ENCODE results near the gene PTPRCAP. TPM values are rescaled to one million over a fixed set of nuclear protein-coding genes. Genes with fewer than 3 reads are reported as not detected.
A peak's percentile ranks its signal among the peaks of the same experiment; 100 is the strongest.

Gene PTPRCAP
- polyA plus RNA-seq, 3 donors, result 2.1 to 14.3 (median 2.8) TPM

GRCh38 chr11:67445515-67445914, 8.0 kb upstream of the PTPRCAP start:
- Mint-ChIP-seq H3K36me3 (peaks cover 18 to 21% of the 10 kb centered on the region in 2 donors), H3K27me3 (ENCODE audit: low read depth in 3 of 3) (peaks cover 3 to 4% (median 3%) of the 10 kb centered on the region in 3 donors), H3K4me1 (peaks cover 58% of the 10 kb centered on the region), H3K9me3 (no peaks in the 10 kb centered on the region), H3K4me3 (peak overlapping the region in 1 of 2 donors; percentile 8), H3K27ac (peak overlapping the region in 1 of 7 donors; percentile 78)
- Histone ChIP-seq H3K27me3 (ENCODE audit: control insufficient read depth in 2 of 2, insufficient read depth in 2 of 2, low read length in 2 of 2) (no peaks in the 10 kb centered on the region), H3K9me3 (replicated peaks in 1 of 2; ENCODE audit: control insufficient read depth in 1 of 2, insufficient read depth in 1 of 2, low read length in 2 of 2) (no peaks in the 10 kb centered on the region), H3K4me3 (replicated peaks in 1 of 3; ENCODE audit: low read depth in 2 of 3, low read length in 3 of 3) (no peak overlapping the region), H2AFZ (ENCODE audit: insufficient read depth, low read depth, low read length, poor library complexity, severe bottlenecking) (no peak overlapping the region), H3K4me1 (ENCODE audit: control insufficient read depth in 1 of 2, insufficient read depth in 2 of 2, low read length in 2 of 2) (peaks cover 44 to 67% of the 10 kb centered on the region in 2 donors), H3K79me2 (ENCODE audit: insufficient read depth, low read length) (no peaks in the 10 kb centered on the region), H3K9ac (ENCODE audit: insufficient read depth, low read length, poor library complexity, severe bottlenecking) (no peak overlapping the region), H3K36me3 (replicated peaks in 1 of 2; ENCODE audit: control insufficient read depth in 1 of 2, insufficient read depth in 2 of 2, low read length in 2 of 2) (peaks cover under 1 to 15% of the 10 kb centered on the region in 2 donors), H3K4me2 (replicated peaks; ENCODE audit: extremely low read depth, low read length, poor library complexity, severe bottlenecking) (no peak overlapping the region), H3K27ac (ENCODE audit: low read depth in 1 of 2, low read length in 2 of 2) (no peak overlapping the region), H4K20me1 (ENCODE audit: insufficient read depth, low read length) (peaks cover 23% of the 10 kb centered on the region)
- 100% methylated on average over 3 of the region's 5 CpGs for WGBS (ENCODE audit: insufficient coverage)
- DNase-seq, result no peak
- TF ChIP-seq CTCF (IDR thresholded peaks at IDR 0.05), result no peak
- intact Hi-C loops (cut with micrococcal nuclease), result no loop called here

- no peak for TF ChIP-seq CTCF (IDR thresholded peaks at IDR 0.05)
- Histone ChIP-seq H3K4me1 (ENCODE audit: control insufficient read depth in 1 of 2, insufficient read depth in 2 of 2, low read length in 2 of 2) (peaks cover 21 to 56% of the 10 kb centered on the region in 2 donors), H3K27me3 (ENCODE audit: control insufficient read depth in 2 of 2, insufficient read depth in 2 of 2, low read length in 2 of 2) (no peaks in the 10 kb centered on the region), H3K4me2 (replicated peaks; ENCODE audit: extremely low read depth, low read length, poor library complexity, severe bottlenecking) (peak overlapping the region; percentile 93), H3K4me3 (replicated peaks in 1 of 3; ENCODE audit: low read depth in 2 of 3, low read length in 3 of 3) (peak overlapping the region; percentile 50 to 84 (median 78)), H3K36me3 (replicated peaks in 1 of 2; ENCODE audit: control insufficient read depth in 1 of 2, insufficient read depth in 2 of 2, low read length in 2 of 2) (peaks cover 10 to 38% of the 10 kb centered on the region in 2 donors), H4K20me1 (ENCODE audit: insufficient read depth, low read length) (peaks cover 47% of the 10 kb centered on the region), H3K79me2 (ENCODE audit: insufficient read depth, low read length) (no peaks in the 10 kb centered on the region), H2AFZ (ENCODE audit: insufficient read depth, low read depth, low read length, poor library complexity, severe bottlenecking) (peak overlapping the region; percentile 76), H3K27ac (ENCODE audit: low read depth in 1 of 2, low read length in 2 of 2) (peak overlapping the region; percentile 5 to 17), H3K9ac (ENCODE audit: insufficient read depth, low read length, poor library complexity, severe bottlenecking) (peak overlapping the region; percentile 65), H3K9me3 (replicated peaks in 1 of 2; ENCODE audit: control insufficient read depth in 1 of 2, insufficient read depth in 1 of 2, low read length in 2 of 2) (no peaks in the 10 kb centered on the region)
- H3K27me3 Mint-ChIP-seq (ENCODE audit: low read depth in 3 of 3), result peaks cover 1 to 4% (median 3%) of the 10 kb centered on the region in 3 donors
- H3K27ac Mint-ChIP-seq, result peak overlapping the region in 5 of 7 donors; percentile 28 to 91 (median 71)
- no peak for DNase-seq
- H3K4me1 Mint-ChIP-seq, result peaks cover 51% of the 10 kb centered on the region
- intact Hi-C loops (cut with micrococcal nuclease), result no loop called here
- no peaks in the 10 kb centered on the region for H3K9me3 Mint-ChIP-seq
- peak overlapping the region; percentile 78 to 84 for H3K4me3 Mint-ChIP-seq
- WGBS (ENCODE audit: insufficient coverage), result 60% methylated on average over 39 of the region's 45 CpGs
- peaks cover 30 to 34% of the 10 kb centered on the region in 2 donors for H3K36me3 Mint-ChIP-seq
Observed at GRCh38 chr11:67442504-67443404, 5.3 kb upstream of the PTPRCAP start.
